Measurements from ENCODE around the gene ONECUT1.

- TF ChIP-seq CTCF (IDR thresholded peaks at IDR 0.05 in 8 of 11, conservative IDR thresholded peaks at IDR 0.05 in 3 of 11) (no peak), POLR2A (IDR thresholded peaks at IDR 0.05) (no peak)
These were observed 56.4 kb downstream of the ONECUT1 start for GRCh38 chr15:52733696-52734255.
